Measurements from ENCODE around the gene SYP. TPM values are rescaled to one million over a fixed set of nuclear protein-coding genes. Genes with fewer than 3 reads are reported as not detected.

The SYP gene
- total and polyA plus RNA-seq, 9 of the 15 experiments (the other 6 are each of a cell fraction or from before 2014, with no cell fraction given), result 0.48 to 5.1 (median 2.6) TPM

- TF ChIP-seq REST (IDR thresholded peaks at IDR 0.05; ENCODE audit: borderline replicate concordance), result no peak; the same call in 1 of the 2 replicates
- no peak for TF ChIP-seq REST (CRISPR knock-in tag; IDR thresholded peaks at IDR 0.05; ENCODE audit: low read depth)
- TF ChIP-seq RBM14 (IDR thresholded peaks at IDR 0.05; ENCODE audit: borderline replicate concordance, insufficient read depth, low read depth, low read length), result no peak
- peak; percentile 16 for TF ChIP-seq TAF1 (IDR thresholded peaks at IDR 0.05; ENCODE audit: control insufficient read depth, extremely low read depth, insufficient read depth, low read length, severe bottlenecking)
- peak; percentile 18; the same call in 1 of the 2 replicates for TF ChIP-seq NR2C1 (IDR thresholded peaks at IDR 0.05)
- TF ChIP-seq NR2C1 (tag; IDR thresholded peaks at IDR 0.05), result 0 out of 2 replicates have a peak, but pooled peaks have one; percentile 11
- peak; percentile 54 for TF ChIP-seq MGA (IDR thresholded peaks at IDR 0.05)
Measured at GRCh38 chrX:49230500-49231232, 30.7 kb upstream of the SYP start (continued).
